Upper lobe of left lung (tissue), 4 donors: ENCODE data around the gene MRPS15.

Experiments used
- EP300 ChIP-seq, 4 donors: sonication (generic); formaldehyde crosslinking; IDR thresholded peaks; one replicate each; pipeline ENCODE4 v1.5.1; 2017; ENCODE audit warnings: antibody characterized with exemption in 4 of 4, control low read depth in 2 of 4
- POLR2A ChIP-seq, 4 donors: fragments of 450-650 bp; IDR thresholded peaks; one replicate each; pipeline ENCODE4 v1.5.1; 2016 to 2017; ENCODE audit warnings: antibody characterized with exemption in 4 of 4, mild to moderate bottlenecking in 2 of 4
- POLR2AphosphoS5 ChIP-seq, 2 donors: sonication (generic); formaldehyde crosslinking; IDR thresholded peaks; one replicate each; pipeline ENCODE4 v1.5.1; 2017; ENCODE audit warnings: antibody characterized with exemption in 2 of 2
- TF ChIP-seq, protein P1 (sequence below), 6 experiments: fragments of 450-650 bp in 4 of 6; fragments of 200-600 bp in 2 of 6; sonication (generic) in 2 of 6; IDR thresholded peaks; one replicate each; pipeline ENCODE4 v1.5.1; 2016 to 2019; ENCODE audit warnings: antibody characterized with exemption in 6 of 6

- TF ChIP-seq, protein P1, sequence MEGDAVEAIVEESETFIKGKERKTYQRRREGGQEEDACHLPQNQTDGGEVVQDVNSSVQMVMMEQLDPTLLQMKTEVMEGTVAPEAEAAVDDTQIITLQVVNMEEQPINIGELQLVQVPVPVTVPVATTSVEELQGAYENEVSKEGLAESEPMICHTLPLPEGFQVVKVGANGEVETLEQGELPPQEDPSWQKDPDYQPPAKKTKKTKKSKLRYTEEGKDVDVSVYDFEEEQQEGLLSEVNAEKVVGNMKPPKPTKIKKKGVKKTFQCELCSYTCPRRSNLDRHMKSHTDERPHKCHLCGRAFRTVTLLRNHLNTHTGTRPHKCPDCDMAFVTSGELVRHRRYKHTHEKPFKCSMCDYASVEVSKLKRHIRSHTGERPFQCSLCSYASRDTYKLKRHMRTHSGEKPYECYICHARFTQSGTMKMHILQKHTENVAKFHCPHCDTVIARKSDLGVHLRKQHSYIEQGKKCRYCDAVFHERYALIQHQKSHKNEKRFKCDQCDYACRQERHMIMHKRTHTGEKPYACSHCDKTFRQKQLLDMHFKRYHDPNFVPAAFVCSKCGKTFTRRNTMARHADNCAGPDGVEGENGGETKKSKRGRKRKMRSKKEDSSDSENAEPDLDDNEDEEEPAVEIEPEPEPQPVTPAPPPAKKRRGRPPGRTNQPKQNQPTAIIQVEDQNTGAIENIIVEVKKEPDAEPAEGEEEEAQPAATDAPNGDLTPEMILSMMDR (IDR thresholded peaks at IDR 0.05) = no peak
- TF ChIP-seq POLR2AphosphoS5 (IDR thresholded peaks at IDR 0.05) = no peak
- TF ChIP-seq EP300 (IDR thresholded peaks at IDR 0.05) = no peak
- TF ChIP-seq POLR2A (IDR thresholded peaks at IDR 0.05) = no peak
These were observed 17.4 kb downstream of the MRPS15 start for GRCh38 chr1:36446746-36447145.
